GM12873 (cell line): ENCODE data around the gene NUCB2.

ENCODE experiments used
- CTCF ChIP-seq: IDR thresholded peaks from 2 replicates; pipeline ENCODE4 v1.5.1; 2012; ENCODE audit warnings: low read depth, mild to moderate bottlenecking, moderate library complexity, low read length, control low read depth; ENCODE audit not compliant: insufficient read depth; ENCODE audit errors: missing control alignments

NUCB2 gene

GRCh38 chr11:17378655-17379054, 102.1 kb downstream of the NUCB2 start:
- TF ChIP-seq CTCF: no peak

GRCh38 chr11:17379383-17380180, 103.0 kb downstream of the NUCB2 start:
- TF ChIP-seq CTCF: no peak

GRCh38 chr11:17381156-17381555, 104.6 kb downstream of the NUCB2 start:
- TF ChIP-seq CTCF: no peak
